ENCODE measurements around the gene SPATA33. TPM values are rescaled to one million over a fixed set of nuclear protein-coding genes. Genes with fewer than 3 reads are reported as not detected.
A peak's percentile ranks its signal among the peaks of the same experiment; 100 is the strongest.
"Not testable (repeated sequence)": the region's sequence is repeated elsewhere in the genome, so short reads cannot be mapped to it uniquely, and the experiment has no call there.

SPATA33 gene
- total RNA-seq, 1 donor from 2014 or later = 7.9 TPM

DNA sequence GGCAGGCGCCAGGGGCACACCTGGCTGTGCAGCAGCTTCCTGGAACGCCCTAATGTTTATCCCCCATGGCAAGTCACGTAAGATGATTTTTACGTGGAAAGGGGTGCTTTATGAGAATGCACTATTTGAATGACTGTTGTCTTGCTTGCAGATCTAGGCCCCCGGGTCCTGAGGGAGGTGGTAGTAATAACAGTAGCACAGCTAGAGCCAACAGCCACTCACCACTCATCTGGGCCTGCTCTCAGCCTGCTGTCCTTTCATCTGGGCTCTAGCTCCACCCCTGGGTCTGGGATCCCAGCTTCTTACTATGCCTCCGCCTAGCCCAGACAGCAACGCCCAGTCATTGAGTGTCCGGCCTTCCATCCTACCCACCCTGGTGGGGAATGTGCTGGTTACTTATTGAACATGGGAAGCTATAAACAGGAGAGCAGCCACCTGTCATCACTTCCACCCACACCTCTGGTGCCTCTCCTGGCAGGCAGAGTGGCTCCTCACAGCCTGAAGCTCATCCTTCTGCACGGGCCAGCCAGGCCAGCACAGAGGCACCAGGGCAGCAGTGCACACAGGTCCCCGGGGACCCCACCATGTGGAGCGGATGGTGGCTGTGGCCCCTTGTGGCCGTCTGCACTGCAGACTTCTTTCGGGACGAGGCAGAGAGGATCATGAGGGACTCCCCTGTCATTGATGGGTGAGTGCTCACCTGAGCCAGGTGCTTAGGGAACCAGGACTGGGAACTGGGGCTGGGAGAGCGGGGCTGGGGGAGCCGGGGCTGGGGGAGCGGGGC is 27.6 kb upstream of the SPATA33 start:
- DNase-seq (ENCODE audit: low read depth) = no peak

DNA sequence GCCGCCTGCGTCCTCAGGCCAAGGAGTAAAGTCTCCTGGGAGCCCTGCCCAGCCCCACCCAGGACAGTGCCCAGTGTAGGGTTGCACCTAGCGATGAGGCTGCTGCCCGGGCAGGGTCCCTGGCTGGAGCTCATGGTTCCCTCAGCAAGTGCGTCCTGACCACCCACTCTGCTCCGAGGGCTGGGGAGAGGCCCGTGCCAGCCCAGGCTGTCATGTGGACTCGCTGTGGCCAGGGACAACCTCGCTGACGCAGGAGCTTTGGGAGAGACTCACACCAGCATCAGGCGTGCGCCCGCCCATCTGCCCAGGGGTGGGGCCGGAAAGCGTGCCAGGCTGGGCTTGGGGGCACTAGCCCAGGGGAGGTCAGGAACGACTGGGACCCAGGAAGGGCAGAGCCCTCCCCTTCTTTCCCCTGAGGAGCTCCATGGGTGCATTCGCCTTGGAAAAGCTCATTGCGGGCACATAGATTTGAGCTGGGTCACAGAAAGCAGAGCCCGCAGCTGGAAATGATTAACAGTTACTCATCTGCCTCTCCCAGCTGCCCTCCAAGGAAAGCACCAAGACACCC is 24.5 kb upstream of the SPATA33 start:
- DNase-seq (ENCODE audit: low read depth) = peak; percentile 80

DNA sequence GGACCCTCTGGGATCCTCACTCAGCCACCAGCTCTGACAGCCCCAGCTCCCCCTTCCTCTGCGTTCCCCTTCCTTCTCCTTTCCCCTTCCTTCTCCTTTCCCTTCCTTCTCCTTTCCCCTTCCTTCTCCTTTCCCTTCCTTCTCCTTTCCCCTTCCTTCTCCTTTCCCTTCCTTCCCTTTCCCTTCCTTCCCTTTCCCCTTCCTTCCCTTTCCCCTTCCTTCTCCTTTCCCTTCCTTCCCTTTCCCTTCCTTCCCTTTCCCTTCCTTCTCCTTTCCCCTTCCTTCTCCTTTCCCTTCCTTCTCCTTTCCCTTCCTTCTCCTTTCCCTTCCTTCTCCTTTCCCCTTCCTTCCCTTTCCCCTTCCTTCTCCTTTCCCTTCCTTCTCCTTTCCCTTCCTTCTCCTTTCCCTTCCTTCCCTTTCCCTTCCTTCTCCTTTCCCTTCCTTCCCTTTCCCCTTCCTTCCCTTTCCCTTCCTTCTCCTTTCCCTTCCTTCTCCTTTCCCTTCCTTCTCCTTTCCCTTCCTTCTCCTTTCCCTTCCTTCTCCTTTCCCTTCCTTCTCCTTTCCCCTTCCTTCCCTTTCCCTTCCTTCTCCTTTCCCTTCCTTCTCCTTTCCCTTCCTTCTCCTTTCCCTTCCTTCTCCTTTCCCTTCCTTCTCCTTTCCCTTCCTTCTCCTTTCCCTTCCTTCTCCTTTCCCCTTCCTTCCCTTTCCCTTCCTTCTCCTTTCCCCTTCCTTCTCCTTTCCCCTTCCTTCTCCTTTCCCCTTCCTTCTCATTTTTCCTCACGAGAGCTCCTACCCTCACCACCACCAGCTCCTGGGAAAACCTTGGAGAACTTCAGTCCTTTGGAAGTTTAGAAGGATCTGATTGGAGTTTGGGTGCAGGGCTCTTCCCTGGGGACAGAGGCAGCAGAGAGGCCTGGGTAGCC is 22.9 kb upstream of the SPATA33 start:
- not testable (repeated sequence) for DNase-seq (ENCODE audit: low read depth)

DNA sequence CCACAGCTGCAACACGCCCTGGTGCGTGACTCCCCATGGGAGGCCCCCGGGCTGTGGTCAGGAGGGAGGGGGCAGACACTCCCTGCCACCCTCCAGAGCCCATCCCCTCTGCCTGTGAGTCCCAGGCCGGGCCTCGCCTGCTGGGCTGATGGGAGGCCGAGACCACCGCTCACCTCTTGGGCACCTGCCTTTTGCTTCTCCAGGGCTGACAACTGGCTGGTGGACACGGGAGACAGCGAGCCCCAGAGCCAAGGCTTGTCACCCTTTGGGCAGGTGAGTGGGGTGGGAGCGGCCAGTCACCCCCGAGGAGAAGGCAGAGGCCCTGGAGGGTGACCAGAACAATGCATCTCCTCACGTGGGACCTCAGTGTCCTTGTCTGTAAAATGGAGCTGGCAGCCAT is 21.0 kb upstream of the SPATA33 start:
- no peak for DNase-seq (ENCODE audit: low read depth)

DNA sequence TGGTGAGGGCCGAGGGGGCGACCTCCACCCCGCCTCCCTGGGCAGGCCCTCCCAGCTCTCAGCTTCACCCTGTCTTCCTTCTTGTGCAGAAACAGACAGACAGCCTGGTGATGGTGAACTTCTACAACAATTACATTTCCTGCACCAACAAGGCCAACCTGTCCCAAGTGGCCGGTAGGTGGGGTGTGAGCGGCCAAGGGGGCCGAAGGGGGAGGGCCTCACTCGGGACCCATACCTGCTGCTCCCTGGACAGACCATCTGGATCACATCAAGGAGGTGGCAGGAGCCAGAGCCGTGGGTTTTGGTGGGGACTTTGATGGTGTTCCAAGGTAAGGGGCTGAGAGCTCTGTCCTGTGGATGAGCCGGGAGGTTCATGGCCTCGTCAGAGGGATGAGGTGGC is 20.3 kb upstream of the SPATA33 start:
- DNase-seq (ENCODE audit: low read depth) = no peak

DNA sequence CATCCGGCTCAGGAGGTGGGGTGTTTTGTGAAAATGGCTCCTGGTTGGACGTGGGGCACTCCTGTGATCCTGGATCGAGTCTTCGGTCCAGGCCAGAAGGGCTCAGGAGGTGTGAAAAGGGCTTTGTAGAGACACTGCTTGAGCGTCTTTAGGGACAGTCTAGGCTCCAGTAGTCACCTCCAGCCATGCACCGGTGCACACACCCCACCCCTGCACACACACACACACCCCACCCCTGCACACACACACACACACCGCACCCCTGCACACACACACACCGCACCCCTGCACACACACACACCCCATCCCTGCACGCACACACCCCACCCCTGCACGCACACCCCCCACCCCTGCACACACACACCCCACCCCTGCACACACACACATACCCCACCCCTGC is 19.2 kb upstream of the SPATA33 start:
- DNase-seq (ENCODE audit: low read depth) = no peak

DNA sequence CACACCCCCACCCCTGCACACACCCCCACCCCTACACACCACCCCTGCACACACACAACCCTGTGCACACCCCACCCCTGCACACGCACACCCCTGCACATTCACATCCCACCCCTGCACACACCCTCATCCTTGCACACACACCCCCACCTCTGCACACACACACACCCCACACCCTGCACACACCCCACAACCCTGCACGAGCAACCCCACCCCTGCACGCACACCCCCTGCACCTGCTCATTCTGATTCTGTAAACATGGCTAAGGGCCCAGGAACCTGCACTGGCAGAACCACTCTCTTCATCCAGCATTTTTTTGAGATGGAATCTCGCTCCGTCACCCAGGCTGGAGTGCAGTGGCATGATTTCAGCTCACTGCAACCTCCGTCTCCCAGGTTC is 18.3 kb upstream of the SPATA33 start:
- no peak for DNase-seq (ENCODE audit: low read depth)

DNA sequence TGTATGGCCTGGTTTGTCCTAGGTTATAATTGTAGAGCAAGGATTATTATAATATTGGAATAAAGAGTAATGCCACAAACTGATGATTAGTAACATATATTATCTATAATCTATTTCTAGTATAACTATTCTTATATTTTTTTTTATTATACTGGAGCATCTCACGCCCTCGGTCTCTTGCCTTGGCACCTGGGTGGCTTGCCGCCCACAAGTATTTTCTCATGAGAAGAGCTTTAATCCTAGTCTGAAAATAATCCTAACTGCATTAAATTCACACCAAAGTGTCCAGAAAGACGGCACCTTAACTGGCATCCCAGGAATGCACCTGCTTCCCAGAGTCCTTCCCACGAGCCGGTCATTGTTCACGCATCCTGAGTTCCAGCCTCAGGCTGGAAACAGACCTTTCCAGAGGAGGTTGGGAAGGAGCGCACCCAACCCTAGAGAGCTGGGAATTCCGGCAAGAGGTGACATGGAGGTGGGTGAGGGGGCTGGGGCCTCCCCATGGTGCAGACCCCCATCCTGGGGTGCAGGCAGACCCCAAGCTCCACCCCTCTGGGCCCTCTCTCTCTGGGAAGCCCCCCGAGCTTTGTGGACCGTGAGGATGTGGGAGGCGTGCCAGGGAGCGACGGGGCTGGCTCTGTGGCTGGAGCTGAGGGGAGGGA is 16.0 kb upstream of the SPATA33 start:
- DNase-seq (ENCODE audit: low read depth) = peak; percentile 15

DNA sequence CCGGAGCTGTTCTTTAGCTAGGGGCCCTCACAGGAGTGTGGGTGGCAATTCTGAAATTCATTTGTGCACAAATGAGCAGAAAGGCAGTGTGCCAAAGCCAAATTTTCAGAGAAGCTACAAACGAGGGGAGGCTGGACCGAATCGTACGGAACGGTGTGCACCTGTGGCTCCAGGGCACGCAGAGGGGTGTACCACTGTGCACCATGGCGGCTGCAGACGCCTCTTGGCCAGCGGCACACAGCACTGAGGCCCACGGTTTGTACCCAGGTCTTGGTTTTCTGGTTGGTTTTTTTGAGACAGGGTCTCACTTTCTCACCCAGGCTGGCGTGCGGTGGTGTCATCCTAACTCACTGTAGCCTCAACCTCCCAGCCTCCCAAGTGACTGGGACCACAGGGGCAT is 15.1 kb upstream of the SPATA33 start:
- no peak for DNase-seq (ENCODE audit: low read depth)

DNA sequence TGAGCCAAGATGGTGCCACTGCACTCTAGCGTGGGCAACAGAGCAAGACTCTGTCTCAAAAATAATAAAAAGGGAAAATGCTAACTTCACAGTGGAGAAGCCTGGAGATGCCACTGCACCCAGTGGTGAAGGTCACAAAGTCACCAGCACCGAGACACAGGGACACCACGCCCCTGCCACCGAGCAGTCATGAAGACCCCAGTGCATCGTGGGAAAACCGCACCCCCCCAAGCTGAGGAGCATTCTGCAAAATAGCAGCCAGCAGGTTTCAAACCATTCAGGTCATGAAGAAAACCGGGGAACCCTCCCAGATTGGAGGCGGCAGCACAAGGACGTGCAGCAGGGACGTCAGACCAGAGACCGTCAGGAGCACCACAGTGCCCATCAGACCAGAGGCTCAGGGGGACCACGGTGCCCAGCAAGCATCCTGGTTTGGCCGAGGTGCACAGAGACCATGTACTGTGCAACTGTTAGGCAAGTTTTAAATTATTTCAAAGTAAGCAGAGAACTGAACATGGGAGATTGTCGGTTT is 13.8 kb upstream of the SPATA33 start:
- no peak for DNase-seq (ENCODE audit: low read depth)

DNA sequence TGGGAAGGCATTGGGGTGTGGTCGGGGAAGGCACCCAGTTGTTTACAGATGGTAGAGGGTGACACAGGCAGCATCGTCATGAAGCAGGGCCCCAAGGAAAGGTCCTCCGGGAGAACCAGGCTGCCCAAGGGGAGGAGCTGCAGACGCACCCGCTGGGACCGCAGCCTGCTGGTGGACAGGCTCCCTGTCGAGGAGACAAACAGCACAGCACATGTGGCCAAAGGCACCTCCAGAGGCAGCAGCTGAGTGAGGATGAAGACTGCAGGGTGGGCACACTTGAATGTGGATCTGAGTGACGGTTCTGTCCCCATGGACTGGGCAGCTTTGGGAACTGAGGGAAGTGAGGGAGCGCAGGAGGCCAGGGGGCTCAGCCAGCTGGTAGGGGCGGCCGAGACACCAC is 12.5 kb upstream of the SPATA33 start:
- DNase-seq (ENCODE audit: low read depth) = no peak

DNA sequence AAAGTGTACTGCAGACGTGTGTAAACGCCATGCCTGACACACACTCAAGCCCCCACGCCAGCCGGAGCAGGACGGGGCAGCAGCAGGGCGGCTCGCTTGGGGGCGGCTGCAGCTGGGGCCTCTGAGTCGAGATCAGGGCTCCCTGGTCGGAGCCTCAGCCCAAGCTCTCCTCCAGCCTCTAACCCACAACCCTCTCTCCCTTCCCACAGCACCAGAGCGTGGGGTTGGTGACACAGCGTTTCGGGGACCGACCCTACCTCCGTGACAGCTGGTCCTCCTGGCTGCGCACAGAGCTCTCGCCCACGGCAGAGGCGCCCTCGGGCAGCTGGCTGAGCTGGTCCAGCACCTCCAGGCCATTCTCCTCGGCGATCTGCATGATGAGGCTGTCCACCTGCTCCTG is 11.4 kb upstream of the SPATA33 start:
- no peak for DNase-seq (ENCODE audit: low read depth)

DNA sequence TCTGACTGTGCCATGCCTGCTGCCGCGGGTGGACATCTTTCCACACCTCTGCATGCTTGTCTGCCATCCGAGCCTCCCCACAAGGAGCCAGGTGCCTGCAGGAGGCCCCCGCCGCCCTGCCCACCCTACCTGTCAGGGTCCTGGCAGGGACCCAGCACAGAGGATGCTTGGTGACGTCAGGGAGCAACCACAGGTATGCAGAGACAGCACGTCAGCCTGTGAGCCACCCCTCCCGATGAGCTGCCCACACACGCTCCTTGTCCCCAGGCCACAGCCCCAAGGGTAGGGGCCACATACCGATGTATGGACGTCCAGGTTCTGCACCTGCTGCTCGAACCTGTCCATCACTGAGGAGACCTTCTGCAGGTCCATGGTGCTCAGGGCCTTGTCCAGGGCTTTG is 10.7 kb upstream of the SPATA33 start:
- DNase-seq (ENCODE audit: low read depth) = no peak

DNA sequence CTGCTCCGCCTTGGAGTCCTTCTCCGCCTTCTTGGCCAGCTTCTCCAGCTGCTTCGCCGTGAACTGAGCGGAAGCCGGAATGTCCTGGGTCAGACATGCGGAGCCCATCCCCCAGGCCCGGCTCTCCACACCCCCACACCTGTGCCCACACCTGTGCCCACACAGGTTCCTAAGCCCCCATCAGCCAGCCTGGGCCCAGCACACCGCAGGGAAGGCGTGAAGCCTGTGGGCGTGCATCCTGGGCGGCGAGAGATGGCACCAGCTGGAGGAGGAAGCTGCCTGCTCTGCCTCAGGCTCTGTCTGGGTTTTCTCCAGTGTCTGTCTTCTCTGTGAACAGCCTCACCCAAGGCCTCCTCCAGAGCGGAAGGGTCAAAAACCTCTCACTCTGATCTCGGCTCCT is 6.1 kb upstream of the SPATA33 start:
- DNase-seq (ENCODE audit: low read depth) = no peak

DNA sequence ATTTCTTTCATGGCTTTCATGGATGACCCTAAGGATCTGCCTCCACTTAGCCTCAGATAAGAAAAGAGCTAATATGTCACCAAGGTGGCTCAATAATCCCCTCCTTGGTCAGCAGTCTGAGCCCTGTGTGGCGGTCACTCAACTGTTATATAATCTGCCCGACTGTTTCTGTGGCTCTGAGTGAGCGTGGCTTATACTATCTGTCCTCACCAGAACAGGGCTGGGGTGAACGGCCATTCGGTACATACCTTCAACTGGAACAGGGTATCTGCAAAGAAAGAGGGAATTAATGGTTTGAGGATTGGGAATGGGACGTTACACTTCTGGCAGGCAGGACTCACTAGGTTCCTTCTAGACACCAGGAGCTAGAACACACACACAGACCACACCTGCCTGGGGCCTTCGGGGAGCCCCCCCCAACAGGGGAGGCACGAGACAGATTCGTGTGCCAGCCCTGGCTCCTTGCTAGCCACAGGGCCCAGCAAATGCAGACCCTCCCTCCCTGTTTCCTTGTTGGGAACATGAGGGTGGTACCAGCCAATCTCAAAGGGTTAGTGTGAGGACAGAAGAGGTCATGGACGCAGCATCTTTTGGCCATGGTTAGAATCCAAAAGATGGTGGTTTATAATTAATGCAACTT is 3.9 kb upstream of the SPATA33 start:
- DNase-seq (ENCODE audit: low read depth) = no peak

DNA sequence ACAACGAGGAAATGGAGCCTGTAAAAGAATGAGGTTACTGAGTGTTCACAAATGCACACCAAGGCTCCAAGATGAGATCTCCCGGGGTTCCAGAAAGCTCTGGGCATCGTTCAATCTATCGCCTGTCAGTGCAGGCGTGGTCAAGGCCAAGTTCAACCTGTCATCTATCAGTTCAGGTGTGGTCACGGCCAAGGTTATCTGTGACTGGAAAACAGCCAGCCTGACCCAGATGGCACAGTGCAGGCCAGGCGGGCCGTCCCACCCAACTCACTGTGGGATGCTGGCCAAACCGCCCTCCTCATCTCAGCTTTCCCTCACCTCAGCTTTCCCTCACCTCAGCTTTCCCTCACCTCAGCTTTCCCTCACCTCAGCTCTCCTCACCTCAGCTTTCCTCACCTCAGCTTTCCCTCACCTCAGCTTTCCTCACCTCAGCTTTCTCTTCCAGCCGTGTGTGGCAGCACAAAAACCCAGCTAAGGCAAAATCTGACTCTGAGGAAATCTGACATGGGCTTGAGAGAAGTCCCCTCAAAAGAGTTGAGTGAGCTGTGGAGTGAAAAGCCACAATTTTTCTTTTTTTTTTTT is 2.5 kb upstream of the SPATA33 start:
- DNase-seq (ENCODE audit: low read depth) = no peak

DNA sequence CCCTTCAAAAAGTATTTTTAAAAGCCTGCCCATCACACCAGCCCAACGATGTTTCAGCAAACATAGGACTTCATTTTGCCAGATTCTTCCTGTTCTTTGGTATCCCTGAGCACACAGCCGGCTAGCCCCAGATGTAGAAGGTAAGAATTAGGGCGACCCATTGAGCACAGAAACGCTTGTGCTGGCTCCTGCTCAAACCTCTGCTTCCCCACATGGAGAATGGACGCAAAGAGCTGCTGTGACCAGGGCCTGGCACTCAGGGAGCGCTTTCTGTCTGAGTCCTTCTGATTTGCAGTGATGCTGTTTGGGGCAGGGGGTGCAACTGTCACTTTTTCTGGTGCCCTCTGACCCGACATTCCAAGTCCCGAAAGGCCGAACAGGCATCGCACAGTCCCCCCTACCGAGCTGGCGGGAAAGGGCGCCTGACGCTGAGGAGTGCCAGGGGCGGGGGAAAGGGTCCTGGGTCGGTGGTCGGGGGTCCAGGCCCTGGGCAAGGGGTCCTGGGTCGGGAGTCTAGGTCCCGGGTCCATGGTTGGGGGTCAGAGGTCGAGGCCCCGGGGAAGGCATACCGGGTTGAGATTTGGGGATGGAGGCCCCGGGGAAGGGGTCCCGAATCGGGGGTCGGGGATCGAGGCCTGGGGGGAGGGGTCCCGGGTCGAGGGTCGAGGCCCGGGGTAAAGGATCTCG is 1.1 kb upstream of the SPATA33 start:
- DNase-seq (ENCODE audit: low read depth) = no peak

DNA sequence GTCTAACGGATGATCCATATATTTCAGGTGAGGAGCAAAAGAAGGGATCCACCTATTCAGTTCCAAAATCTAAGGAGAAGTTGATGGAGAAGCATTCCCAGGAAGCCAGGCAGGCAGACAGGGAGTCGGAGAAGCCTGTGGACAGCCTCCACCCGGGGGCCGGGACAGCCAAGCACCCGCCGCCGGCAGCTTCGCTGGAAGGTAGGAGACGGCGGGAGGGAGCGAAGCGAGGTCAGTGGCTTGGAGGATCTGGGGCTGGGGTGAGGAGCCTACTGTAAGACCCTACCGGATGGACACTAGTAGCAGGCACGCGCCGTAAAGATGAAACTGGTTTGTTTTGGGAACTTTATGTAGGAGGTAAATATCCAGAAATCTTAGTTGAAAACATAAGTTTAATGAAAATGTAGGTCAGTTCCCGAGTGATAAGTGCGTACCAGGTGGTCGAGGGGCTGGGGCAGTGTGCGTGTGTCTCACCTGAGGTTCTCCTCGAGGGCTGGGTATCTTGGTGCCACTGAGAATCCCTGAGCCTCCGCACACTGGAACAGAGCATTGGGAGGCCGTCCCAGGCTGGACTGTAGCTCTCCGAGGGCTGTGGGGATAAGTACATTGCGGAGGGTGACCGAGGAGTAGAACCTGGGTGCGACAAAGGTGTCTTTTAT is 714 bp downstream of the SPATA33 start:
- no peak for DNase-seq (ENCODE audit: low read depth)

DNA sequence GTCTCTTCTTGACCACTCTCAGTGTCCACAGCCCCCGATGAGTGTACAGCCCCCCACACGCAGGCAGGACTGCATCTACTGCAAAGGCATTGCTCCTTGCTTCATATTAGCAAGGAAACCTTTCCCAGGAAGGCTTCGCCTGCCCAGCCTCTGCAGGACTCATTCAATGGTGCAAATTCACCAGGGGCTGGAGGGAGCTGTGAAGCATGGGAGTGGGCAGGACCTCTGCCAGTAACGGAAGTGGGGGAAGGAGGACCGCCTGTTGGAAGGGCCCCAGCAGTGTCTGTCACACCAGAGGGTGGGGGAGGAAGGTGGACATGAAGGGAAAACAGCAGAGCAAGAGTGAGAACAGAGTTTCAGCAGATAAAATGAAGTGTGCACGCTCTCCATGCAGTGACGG is 2.5 kb downstream of the SPATA33 start:
- DNase-seq (ENCODE audit: low read depth) = no peak

DNA sequence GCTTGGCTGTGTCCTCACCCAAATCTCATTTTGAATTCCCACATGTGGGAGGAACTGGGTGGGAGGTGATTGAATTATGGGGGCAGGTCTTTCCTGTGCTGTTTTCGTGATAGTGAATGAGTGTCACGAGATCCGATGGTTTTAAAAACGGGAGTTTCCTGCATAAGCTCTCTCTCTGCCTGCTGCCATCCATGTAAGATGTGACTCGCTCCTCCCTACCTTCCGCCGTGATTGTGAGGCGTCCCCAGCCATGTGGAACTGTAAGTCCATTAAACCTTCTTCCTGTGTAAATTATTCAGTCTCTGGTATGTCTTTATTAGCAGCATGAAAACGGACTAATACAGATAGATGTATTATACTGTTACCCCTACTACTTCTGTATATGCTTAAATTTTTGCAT is 3.6 kb downstream of the SPATA33 start:
- DNase-seq (ENCODE audit: low read depth) = no peak
